Activated naive CD4-positive, alpha-beta T cell treated with anti-CD3 and anti-CD28 coated beads, Interleukin-2, amount 50 U/mL, for 24 hours (primary cell): ENCODE results near the gene FARS2.

ENCODE experiments used
- H3K27ac Mint-ChIP-seq: one replicate; pipeline ENCODE4 v1.8.0; 2021; ENCODE audit warnings: mild to moderate bottlenecking, mixed read lengths
- H3K27me3 Mint-ChIP-seq: one replicate; pipeline ENCODE4 v1.8.0; 2021; ENCODE audit warnings: mixed read lengths
- H3K36me3 Mint-ChIP-seq: one replicate; pipeline ENCODE4 v1.8.0; 2021; ENCODE audit warnings: mixed read lengths
- H3K4me1 Mint-ChIP-seq: one replicate; pipeline ENCODE4 v1.8.0; 2021; ENCODE audit warnings: mixed read lengths
- H3K4me3 Mint-ChIP-seq: one replicate; pipeline ENCODE4 v1.8.0; 2021; ENCODE audit warnings: mild to moderate bottlenecking, mixed read lengths
- H3K9me3 Mint-ChIP-seq: one replicate; pipeline ENCODE4 v1.8.0; 2021; ENCODE audit warnings: mixed read lengths

Gene FARS2

GRCh38 chr6:5260661-5261544 lies at the start of gene FARS2, which contains the start of gene LYRM4:
FARS2 (plus strand) TSS chr6:5261513.
LYRM4 (minus strand) TSS chr6:5260950; CDS start chr6:5260733, 217 bp downstream.
- H3K27ac Mint-ChIP-seq = peak within 1 kb of the TSS; percentile 100
- H3K4me3 Mint-ChIP-seq = peak within 1 kb of the TSS; percentile 93
- H3K27me3 Mint-ChIP-seq = no peaks in the 10 kb centered on the region
- H3K9me3 Mint-ChIP-seq = no peaks in the 10 kb centered on the region
- H3K4me1 Mint-ChIP-seq = peaks cover 47% of the 10 kb centered on the region
- H3K36me3 Mint-ChIP-seq = peaks cover 6% of the 10 kb centered on the region

GRCh38 chr6:5213836-5214235 lies 47.5 kb upstream of the FARS2 start:
- peaks cover 13% of the 10 kb centered on the region for H3K4me1 Mint-ChIP-seq
- H3K4me3 Mint-ChIP-seq = no peak overlapping the region
- H3K27me3 Mint-ChIP-seq = no peaks in the 10 kb centered on the region
- no peak overlapping the region for H3K27ac Mint-ChIP-seq
- peaks cover 20% of the 10 kb centered on the region for H3K36me3 Mint-ChIP-seq
- no peaks in the 10 kb centered on the region for H3K9me3 Mint-ChIP-seq

- no peak overlapping the region for H3K4me3 Mint-ChIP-seq
- peaks cover 20% of the 10 kb centered on the region for H3K36me3 Mint-ChIP-seq
- no peak overlapping the region for H3K27ac Mint-ChIP-seq
- no peaks in the 10 kb centered on the region for H3K9me3 Mint-ChIP-seq
- peaks cover 13% of the 10 kb centered on the region for H3K4me1 Mint-ChIP-seq
- no peaks in the 10 kb centered on the region for H3K27me3 Mint-ChIP-seq
Measured at GRCh38 chr6:5214570-5215052, 46.7 kb upstream of the FARS2 start.

- no peaks in the 10 kb centered on the region for H3K27me3 Mint-ChIP-seq
- H3K27ac Mint-ChIP-seq = no peak overlapping the region
- peaks cover 13% of the 10 kb centered on the region for H3K4me1 Mint-ChIP-seq
- H3K9me3 Mint-ChIP-seq = no peaks in the 10 kb centered on the region
- H3K36me3 Mint-ChIP-seq = peaks cover 20% of the 10 kb centered on the region
- H3K4me3 Mint-ChIP-seq = no peak overlapping the region
Measured at GRCh38 chr6:5215159-5215558, 46.2 kb upstream of the FARS2 start.

- peaks cover 10% of the 10 kb centered on the region for H3K4me1 Mint-ChIP-seq
- peaks cover 18% of the 10 kb centered on the region for H3K36me3 Mint-ChIP-seq
- H3K27ac Mint-ChIP-seq = no peak overlapping the region
- no peaks in the 10 kb centered on the region for H3K27me3 Mint-ChIP-seq
- no peak overlapping the region for H3K4me3 Mint-ChIP-seq
- H3K9me3 Mint-ChIP-seq = no peaks in the 10 kb centered on the region
Measured at GRCh38 chr6:5215799-5216198, 45.5 kb upstream of the FARS2 start.

GRCh38 chr6:5217356-5217755 lies 44.0 kb upstream of the FARS2 start:
- H3K4me3 Mint-ChIP-seq = no peak overlapping the region
- no peaks in the 10 kb centered on the region for H3K9me3 Mint-ChIP-seq
- H3K27ac Mint-ChIP-seq = no peak overlapping the region
- peaks cover 22% of the 10 kb centered on the region for H3K36me3 Mint-ChIP-seq
- no peaks in the 10 kb centered on the region for H3K27me3 Mint-ChIP-seq
- peaks cover 3% of the 10 kb centered on the region for H3K4me1 Mint-ChIP-seq

GRCh38 chr6:5219011-5219691 lies 42.2 kb upstream of the FARS2 start:
- H3K4me1 Mint-ChIP-seq = no peaks in the 10 kb centered on the region
- H3K27ac Mint-ChIP-seq = no peak overlapping the region
- H3K4me3 Mint-ChIP-seq = no peak overlapping the region
- H3K36me3 Mint-ChIP-seq = peaks cover 18% of the 10 kb centered on the region
- H3K9me3 Mint-ChIP-seq = no peaks in the 10 kb centered on the region
- H3K27me3 Mint-ChIP-seq = no peaks in the 10 kb centered on the region

GRCh38 chr6:5220443-5220842 lies 40.9 kb upstream of the FARS2 start:
- no peak overlapping the region for H3K4me3 Mint-ChIP-seq
- no peaks in the 10 kb centered on the region for H3K27me3 Mint-ChIP-seq
- H3K27ac Mint-ChIP-seq = no peak overlapping the region
- peaks cover 13% of the 10 kb centered on the region for H3K36me3 Mint-ChIP-seq
- no peaks in the 10 kb centered on the region for H3K9me3 Mint-ChIP-seq
- no peaks in the 10 kb centered on the region for H3K4me1 Mint-ChIP-seq

- Mint-ChIP-seq H3K27me3 (no peaks in the 10 kb centered on the region), H3K27ac (no peak overlapping the region), H3K36me3 (peaks cover 16% of the 10 kb centered on the region), H3K9me3 (no peaks in the 10 kb centered on the region), H3K4me3 (no peak overlapping the region), H3K4me1 (no peaks in the 10 kb centered on the region)
Measured at GRCh38 chr6:5223309-5223708, 38.0 kb upstream of the FARS2 start.

GRCh38 chr6:5229356-5229755 lies 32.0 kb upstream of the FARS2 start:
- Mint-ChIP-seq H3K27ac (no peak overlapping the region), H3K27me3 (no peaks in the 10 kb centered on the region), H3K4me3 (no peak overlapping the region), H3K4me1 (no peaks in the 10 kb centered on the region), H3K36me3 (peaks cover 4% of the 10 kb centered on the region), H3K9me3 (no peaks in the 10 kb centered on the region)

- Mint-ChIP-seq H3K36me3 (peaks cover 4% of the 10 kb centered on the region), H3K4me1 (no peaks in the 10 kb centered on the region)
Measured at GRCh38 chr6:5230081-5230480, 31.2 kb upstream of the FARS2 start.

GRCh38 chr6:5231289-5231688 lies 30.0 kb upstream of the FARS2 start:
- no peak overlapping the region for H3K4me3 Mint-ChIP-seq
- H3K27me3 Mint-ChIP-seq = no peaks in the 10 kb centered on the region
- peaks cover 4% of the 10 kb centered on the region for H3K36me3 Mint-ChIP-seq
- no peak overlapping the region for H3K27ac Mint-ChIP-seq
- H3K9me3 Mint-ChIP-seq = no peaks in the 10 kb centered on the region
- H3K4me1 Mint-ChIP-seq = no peaks in the 10 kb centered on the region

More at GRCh38 chr6:5230081-5230480, 31.2 kb upstream of the FARS2 start:
- Mint-ChIP-seq H3K4me3 (no peak overlapping the region), H3K9me3 (no peaks in the 10 kb centered on the region), H3K27ac (no peak overlapping the region), H3K27me3 (no peaks in the 10 kb centered on the region)

GRCh38 chr6:5234874-5235273 lies 26.4 kb upstream of the FARS2 start:
- H3K4me1 Mint-ChIP-seq = no peaks in the 10 kb centered on the region
- H3K27me3 Mint-ChIP-seq = no peaks in the 10 kb centered on the region
- H3K36me3 Mint-ChIP-seq = no peaks in the 10 kb centered on the region
- H3K4me3 Mint-ChIP-seq = no peak overlapping the region
- H3K9me3 Mint-ChIP-seq = no peaks in the 10 kb centered on the region
- H3K27ac Mint-ChIP-seq = no peak overlapping the region

GRCh38 chr6:5235830-5236229 lies 25.5 kb upstream of the FARS2 start:
- Mint-ChIP-seq H3K4me3 (no peak overlapping the region), H3K4me1 (no peaks in the 10 kb centered on the region), H3K9me3 (no peaks in the 10 kb centered on the region), H3K27ac (no peak overlapping the region), H3K36me3 (peaks cover 3% of the 10 kb centered on the region), H3K27me3 (no peaks in the 10 kb centered on the region)

- H3K9me3 Mint-ChIP-seq = no peaks in the 10 kb centered on the region
- H3K27me3 Mint-ChIP-seq = no peaks in the 10 kb centered on the region
- H3K36me3 Mint-ChIP-seq = peaks cover 3% of the 10 kb centered on the region
- no peak overlapping the region for H3K4me3 Mint-ChIP-seq
- no peak overlapping the region for H3K27ac Mint-ChIP-seq
- no peaks in the 10 kb centered on the region for H3K4me1 Mint-ChIP-seq
Measured at GRCh38 chr6:5237805-5238204, 23.5 kb upstream of the FARS2 start.

- H3K4me3 Mint-ChIP-seq = no peak overlapping the region
- H3K4me1 Mint-ChIP-seq = no peaks in the 10 kb centered on the region
- H3K9me3 Mint-ChIP-seq = no peaks in the 10 kb centered on the region
- H3K36me3 Mint-ChIP-seq = peaks cover 3% of the 10 kb centered on the region
- no peak overlapping the region for H3K27ac Mint-ChIP-seq
- H3K27me3 Mint-ChIP-seq = no peaks in the 10 kb centered on the region
Measured at GRCh38 chr6:5238336-5238735, 23.0 kb upstream of the FARS2 start.
